GM21447 (cell line): Measurements from ENCODE around the gene CIDEC.

Experiments used
- ATAC-seq: cut with Tn5 transposase; IDR thresholded peaks from one replicate; pipeline ENCODE4 v1.9.1; 2021; ENCODE audit not compliant: unreplicated experiment

CIDEC gene

GRCh38 chr3:9879830-9880549 lies at the start of gene CIDEC:
TSS of gene CIDEC (minus strand) at chr3:9880253. CDS start at chr3:9878486, 1,767 bp downstream.
- no peak for ATAC-seq

DNA sequence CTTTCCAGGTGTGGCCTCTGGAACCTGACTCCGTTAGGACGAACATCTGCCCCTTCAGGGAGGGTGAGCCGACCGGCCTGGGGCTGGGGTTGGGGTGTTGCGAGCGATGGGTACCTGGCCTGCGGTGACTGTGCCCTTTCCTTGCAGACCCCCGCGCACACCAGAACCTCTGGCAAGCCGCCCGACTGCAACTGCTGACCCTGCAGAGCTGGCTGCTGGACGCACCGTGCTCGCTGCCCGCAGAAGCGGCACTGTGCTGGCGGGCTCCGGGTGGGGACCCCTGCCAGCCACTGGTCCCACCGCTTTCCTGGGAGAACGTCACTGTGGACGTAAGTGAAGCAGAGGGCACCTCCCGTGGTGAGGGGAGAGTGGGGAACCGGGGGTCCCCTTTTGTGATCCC lies 48.1 kb upstream of the CIDEC start:
- no peak for ATAC-seq

DNA sequence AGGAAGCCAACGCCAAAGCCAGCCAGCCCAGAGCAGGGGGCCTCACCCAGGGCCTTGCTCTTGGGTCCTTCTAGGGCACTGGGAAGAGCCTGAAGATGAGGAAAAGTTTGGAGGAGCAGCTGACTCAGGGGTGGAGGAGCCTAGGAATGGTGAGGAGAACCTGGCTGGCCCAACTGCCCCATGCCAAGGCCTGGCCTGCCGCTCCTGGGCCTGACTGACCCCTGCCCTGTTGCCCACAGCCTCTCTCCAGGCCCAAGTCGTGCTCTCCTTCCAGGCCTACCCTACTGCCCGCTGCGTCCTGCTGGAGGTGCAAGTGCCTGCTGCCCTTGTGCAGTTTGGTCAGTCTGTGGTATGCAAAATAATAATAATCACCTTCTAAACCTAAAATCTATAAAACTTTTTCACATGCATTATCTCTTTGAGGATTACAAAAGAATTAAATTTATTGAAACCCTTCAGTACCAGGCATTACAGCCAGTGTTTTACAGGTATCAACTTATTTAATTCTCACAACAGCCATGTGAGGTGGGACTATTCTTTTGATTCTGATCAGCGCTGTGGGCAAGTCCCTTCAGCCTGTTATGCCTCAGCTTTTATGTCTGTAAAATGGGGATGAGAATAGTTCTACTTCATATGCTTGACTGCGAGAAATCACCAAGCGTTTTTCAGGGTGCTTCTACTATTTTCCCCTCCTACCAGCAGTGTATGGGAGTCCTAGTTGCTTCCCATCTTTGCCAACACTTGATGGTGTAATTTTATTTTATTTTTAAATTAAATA lies 38.4 kb upstream of the CIDEC start:
- no peak for ATAC-seq

- ATAC-seq = no peak
Observed at GRCh38 chr3:9917820-9918219, 37.8 kb upstream of the CIDEC start.

- no peak for ATAC-seq
Observed at GRCh38 chr3:9916734-9917680, 37.0 kb upstream of the CIDEC start, which contains the start of gene IL17RC. TSS of gene IL17RC (plus strand) at chr3:9917098. CDS start at chr3:9917316, 218 bp downstream.

- no peak for ATAC-seq
Observed at GRCh38 chr3:9916346-9916733, 36.3 kb upstream of the CIDEC start.

DNA sequence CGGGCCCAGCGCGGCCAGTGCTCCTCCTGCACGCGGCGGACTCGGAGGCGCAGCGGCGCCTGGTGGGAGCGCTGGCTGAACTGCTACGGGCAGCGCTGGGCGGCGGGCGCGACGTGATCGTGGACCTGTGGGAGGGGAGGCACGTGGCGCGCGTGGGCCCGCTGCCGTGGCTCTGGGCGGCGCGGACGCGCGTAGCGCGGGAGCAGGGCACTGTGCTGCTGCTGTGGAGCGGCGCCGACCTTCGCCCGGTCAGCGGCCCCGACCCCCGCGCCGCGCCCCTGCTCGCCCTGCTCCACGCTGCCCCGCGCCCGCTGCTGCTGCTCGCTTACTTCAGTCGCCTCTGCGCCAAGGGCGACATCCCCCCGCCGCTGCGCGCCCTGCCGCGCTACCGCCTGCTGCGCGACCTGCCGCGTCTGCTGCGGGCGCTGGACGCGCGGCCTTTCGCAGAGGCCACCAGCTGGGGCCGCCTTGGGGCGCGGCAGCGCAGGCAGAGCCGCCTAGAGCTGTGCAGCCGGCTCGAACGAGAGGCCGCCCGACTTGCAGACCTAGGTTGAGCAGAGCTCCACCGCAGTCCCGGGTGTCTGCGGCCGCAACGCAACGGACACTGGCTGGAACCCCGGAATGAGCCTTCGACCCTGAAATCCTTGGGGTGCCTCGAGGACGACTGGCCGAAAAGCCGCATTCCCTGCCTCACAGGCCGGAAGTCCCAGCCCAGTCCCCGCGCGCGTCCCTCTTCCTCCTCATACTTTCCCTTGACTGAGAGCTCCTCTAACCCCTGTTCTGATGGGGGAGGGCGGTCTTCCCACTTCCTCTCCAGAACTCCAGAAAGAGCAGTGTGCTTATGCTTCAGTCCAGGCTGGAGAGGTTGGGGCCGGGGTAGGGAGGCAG lies 35.4 kb upstream of the CIDEC start:
- ATAC-seq = no peak

GRCh38 chr3:9914559-9915253 lies 34.7 kb upstream of the CIDEC start:
- no peak for ATAC-seq

DNA sequence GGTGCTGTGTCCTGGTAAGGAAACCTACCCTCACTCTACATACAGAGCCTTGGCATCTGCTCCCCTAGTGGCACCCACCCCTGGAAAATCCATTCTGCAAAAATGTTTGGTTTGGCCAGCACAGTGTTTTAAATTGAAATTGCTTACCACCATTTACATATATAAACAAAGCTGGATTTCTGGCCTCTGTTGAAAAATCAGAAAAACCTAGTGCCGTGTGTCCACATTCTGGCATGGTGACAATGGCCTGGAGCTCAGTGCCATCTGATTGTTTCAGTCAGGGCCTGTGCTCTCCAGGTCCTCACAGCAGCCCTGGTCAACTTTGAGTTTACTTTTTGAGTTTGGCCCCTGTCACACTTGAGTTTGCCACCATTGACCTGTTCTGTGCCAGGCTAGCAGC lies 34.0 kb upstream of the CIDEC start:
- ATAC-seq = no peak

DNA sequence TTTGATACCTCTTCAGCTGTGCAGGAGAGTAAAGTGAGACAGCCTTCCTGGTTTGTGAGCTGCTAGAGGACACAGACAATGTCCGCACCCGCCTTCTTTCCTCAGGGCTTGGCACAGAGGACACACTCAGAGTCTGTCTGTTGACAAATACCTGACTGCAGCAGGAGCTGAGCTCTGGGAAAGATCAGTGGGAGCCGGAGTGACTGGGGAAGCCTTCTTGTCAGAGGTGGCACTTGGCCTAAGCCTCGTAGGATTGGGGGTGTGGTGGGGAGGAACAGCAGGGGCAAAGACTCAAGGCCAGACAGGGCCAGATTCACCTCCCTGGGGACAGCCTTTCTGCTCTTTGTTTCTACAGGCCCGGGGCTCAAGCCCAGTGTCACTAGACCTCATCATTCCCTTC lies 33.5 kb upstream of the CIDEC start:
- no peak for ATAC-seq

DNA sequence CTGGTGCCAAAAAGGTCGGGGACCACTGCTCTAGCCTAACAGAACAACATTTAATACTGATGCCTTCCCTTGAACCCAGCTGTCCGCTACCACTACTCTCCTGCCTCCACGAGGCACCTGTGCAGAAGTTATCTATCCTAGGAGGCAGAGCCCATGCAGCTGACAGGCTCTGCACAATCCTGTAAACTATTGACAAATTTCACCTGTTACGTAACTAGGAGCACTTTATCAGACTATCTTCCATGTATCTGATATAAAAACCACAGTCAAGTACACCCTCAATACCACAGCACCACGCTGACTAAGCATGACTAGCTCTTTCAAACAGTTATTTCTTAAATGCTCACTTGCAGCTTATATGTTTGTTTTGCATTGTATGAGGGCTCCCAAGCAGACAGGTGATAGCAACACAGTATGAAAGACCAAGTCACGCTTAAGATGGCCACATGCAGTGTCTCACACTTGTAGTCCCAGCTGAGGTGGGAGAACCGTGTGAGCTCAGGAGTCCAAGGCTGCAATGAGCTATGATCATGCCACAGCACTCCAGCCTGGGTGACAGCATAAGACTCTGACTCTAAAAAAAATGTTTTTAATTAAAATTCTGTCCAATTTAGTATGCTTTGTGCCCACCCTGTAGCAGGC lies 32.4 kb upstream of the CIDEC start:
- no peak for ATAC-seq

GRCh38 chr3:9911863-9912262 lies 31.8 kb upstream of the CIDEC start:
- no peak for ATAC-seq

DNA sequence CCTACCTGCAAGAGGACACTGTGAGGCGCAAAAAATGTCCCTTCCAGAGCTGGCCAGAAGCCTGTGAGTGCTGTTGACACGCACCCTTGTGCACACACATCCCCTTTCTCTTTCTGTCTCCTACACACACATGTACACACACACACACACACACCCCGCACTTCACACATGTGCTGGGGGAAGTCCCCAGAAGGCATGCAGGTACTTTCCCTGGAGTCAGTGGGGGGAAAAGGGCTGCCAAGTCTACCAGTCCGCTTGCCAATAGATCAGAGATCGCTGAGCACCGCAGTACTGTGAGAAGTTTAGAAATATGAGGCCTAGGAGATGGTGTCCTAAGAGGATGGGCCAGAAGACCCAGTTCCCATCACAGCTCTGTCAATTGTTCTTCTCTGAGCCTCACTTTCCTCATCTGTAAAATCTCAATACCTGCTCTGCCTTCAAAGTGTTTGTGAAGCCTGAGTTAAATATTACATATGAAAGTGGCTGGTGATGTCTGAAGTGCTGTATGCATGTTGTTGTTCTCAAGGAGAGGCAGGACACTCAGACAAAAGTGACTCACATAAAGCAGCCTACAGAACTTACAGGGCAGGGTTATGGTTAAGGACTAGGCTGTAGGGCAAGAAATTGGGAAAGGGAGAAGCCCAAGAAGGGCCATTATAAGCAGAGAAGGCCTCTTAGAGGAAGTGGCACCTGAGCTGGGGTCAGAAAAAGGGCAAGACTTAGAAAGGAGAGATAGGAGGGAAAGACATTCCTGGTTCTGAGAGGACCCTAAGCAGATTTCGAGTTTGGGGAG lies 29.4 kb upstream of the CIDEC start:
- ATAC-seq = no peak

GRCh38 chr3:9908286-9908685 lies 28.2 kb upstream of the CIDEC start:
- ATAC-seq = no peak

GRCh38 chr3:9906480-9906879 lies 26.4 kb upstream of the CIDEC start:
- ATAC-seq = no peak

DNA sequence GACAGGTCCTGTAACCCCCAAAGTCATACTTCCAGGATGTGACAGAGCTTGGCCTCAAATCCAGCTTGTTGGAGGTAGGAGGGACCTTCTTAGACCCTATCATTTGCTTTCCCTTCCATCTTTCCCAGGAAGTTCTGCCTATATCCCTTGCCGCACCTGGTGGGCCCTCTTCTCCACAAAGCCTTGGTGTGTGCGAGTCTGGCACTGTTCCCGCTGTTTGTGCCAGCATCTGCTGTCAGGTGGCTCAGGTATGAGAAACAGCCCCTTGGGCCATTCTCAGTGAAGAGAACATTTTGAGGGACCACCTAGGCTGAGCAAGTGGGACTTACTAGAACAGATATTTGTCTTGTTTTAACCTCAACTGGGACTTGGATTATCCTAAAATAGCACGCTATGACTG lies 23.9 kb upstream of the CIDEC start:
- ATAC-seq = no peak

GRCh38 chr3:9903238-9903624 lies 23.2 kb upstream of the CIDEC start:
- no peak for ATAC-seq
